HG03457 (cell line): ENCODE data around the gene SYNE1.

Source experiments
- ATAC-seq: cut with Tn5 transposase; IDR thresholded peaks from one replicate; pipeline ENCODE4 v1.9.1; 2021; ENCODE audit warnings: moderate number of reproducible peaks; ENCODE audit not compliant: unreplicated experiment

SYNE1 gene

GRCh38 chr6:152295346-152295745, 341.8 kb downstream of the SYNE1 start:
- ATAC-seq, result no peak

GRCh38 chr6:152293404-152293803, 343.8 kb downstream of the SYNE1 start:
- no peak for ATAC-seq

GRCh38 chr6:152292555-152292954, 344.6 kb downstream of the SYNE1 start:
- ATAC-seq, result no peak

GRCh38 chr6:152290693-152291092, 346.5 kb downstream of the SYNE1 start:
- ATAC-seq, result no peak

- ATAC-seq, result no peak
These were observed 359.3 kb downstream of the SYNE1 start for GRCh38 chr6:152277826-152278329.

- ATAC-seq, result no peak
These were observed 363.5 kb downstream of the SYNE1 start for GRCh38 chr6:152273638-152274037.

- no peak for ATAC-seq
These were observed 364.2 kb downstream of the SYNE1 start for GRCh38 chr6:152273002-152273401.

- no peak for ATAC-seq
These were observed 364.7 kb downstream of the SYNE1 start for GRCh38 chr6:152272486-152272885.

- ATAC-seq, result peak; percentile 53
These were observed 365.2 kb downstream of the SYNE1 start for GRCh38 chr6:152271776-152272464.

GRCh38 chr6:152270301-152270925, 366.7 kb downstream of the SYNE1 start:
- no peak for ATAC-seq

- ATAC-seq, result no peak
These were observed 368.2 kb downstream of the SYNE1 start for GRCh38 chr6:152268846-152269442.

GRCh38 chr6:152267967-152268845, 369.0 kb downstream of the SYNE1 start:
- no peak for ATAC-seq

GRCh38 chr6:152265651-152266050, 371.5 kb downstream of the SYNE1 start:
- ATAC-seq, result no peak

- no peak for ATAC-seq
These were observed 373.6 kb downstream of the SYNE1 start for GRCh38 chr6:152263582-152263981.

- ATAC-seq, result no peak
These were observed 376.0 kb downstream of the SYNE1 start for GRCh38 chr6:152261179-152261578.

GRCh38 chr6:152259234-152259633, 377.9 kb downstream of the SYNE1 start:
- no peak for ATAC-seq

GRCh38 chr6:152257581-152257980, 379.6 kb downstream of the SYNE1 start:
- no peak for ATAC-seq

- ATAC-seq, result no peak
These were observed 387.0 kb downstream of the SYNE1 start for GRCh38 chr6:152250127-152250526.

GRCh38 chr6:152248980-152249379, 388.2 kb downstream of the SYNE1 start:
- no peak for ATAC-seq

- ATAC-seq, result no peak
These were observed 390.4 kb downstream of the SYNE1 start for GRCh38 chr6:152246554-152247337.
